PC-3 (cell line): ENCODE data around the gene NRM. TPM values are rescaled to one million over a fixed set of nuclear protein-coding genes. Genes with fewer than 3 reads are reported as not detected.
"Not testable (repeated sequence)": the region's sequence is repeated elsewhere in the genome, so short reads cannot be mapped to it uniquely, and the experiment has no call there.

Experiments
- ATAC-seq: fragments of 200-7000 bp; cut with Tn5 transposase; 2 replicates; pipeline ENCODE4 v1.9.1; 2020; ENCODE audit warnings: mild to moderate bottlenecking, moderate library complexity
- BruUV-seq: library from RNA; stranded (reverse); fragments of 400-500 nt; replicated peaks from 2 replicates; lab custom pipeline; 2021; lab: Mats Ljungman, UMichigan
- CTCF ChIA-PET: fragments of 300-600 bp; sonication (Branson Sonifier 250); formaldehyde crosslinking; loops from one replicate; lab custom pipeline; 2022; ENCODE audit warnings: antibody characterized with exemption; lab: Charles Lee
- POLR2A ChIA-PET: fragments of 300-600 bp; sonication (Branson Sonifier 250); formaldehyde crosslinking; loops from one replicate; lab custom pipeline; 2022; ENCODE audit warnings: antibody characterized with exemption; ENCODE audit not compliant: unreplicated experiment; lab: Charles Lee
- DNase-seq: peaks from one replicate; pipeline ENCODE4 v3.0.0-alpha.2; 2015
- H2AFZ ChIP-seq: fragments of 300-600 bp; sonication (generic); 2 replicates; pipeline ENCODE4 v1.6.0; 2016; ENCODE audit warnings: antibody characterized with exemption, low read length
- H3F3A ChIP-seq: fragments of 300-600 bp; sonication (generic); one replicate; pipeline ENCODE4 v1.6.0; 2017; ENCODE audit warnings: antibody characterized with exemption, low read length, control low read depth, mild to moderate bottlenecking; ENCODE audit not compliant: unreplicated experiment
- H3K27ac ChIP-seq: fragments of 300-600 bp; sonication (generic); 2 replicates; pipeline ENCODE4 v1.5.1; 2016; ENCODE audit warnings: mild to moderate bottlenecking, low read length
- H3K27me3 ChIP-seq: fragments of 300-600 bp; sonication (generic); 2 replicates; pipeline ENCODE4 v1.6.1; 2016; ENCODE audit warnings: low read length, mixed read lengths
- H3K36me3 ChIP-seq: fragments of 300-600 bp; sonication (generic); 2 replicates; pipeline ENCODE4 v1.6.1; 2016; ENCODE audit warnings: low read depth, mixed run types, low read length, mixed read lengths
- H3K4me1 ChIP-seq: fragments of 300-600 bp; sonication (generic); 2 replicates; pipeline ENCODE4 v1.5.1; 2016; ENCODE audit warnings: low read length; ENCODE audit not compliant: insufficient read depth
- H3K4me2 ChIP-seq: fragments of 300-600 bp; sonication (generic); 2 replicates; pipeline ENCODE4 v1.6.0; 2016; ENCODE audit warnings: low read length
- H3K4me3 ChIP-seq: fragments of 300-600 bp; sonication (generic); 2 replicates; pipeline ENCODE4 v1.5.1; 2016; ENCODE audit warnings: mild to moderate bottlenecking, low read length, mixed read lengths
- H3K79me2 ChIP-seq: fragments of 300-600 bp; sonication (generic); 2 replicates; pipeline ENCODE4 v1.6.1; 2017; ENCODE audit warnings: low read length, mixed read lengths
- H3K9ac ChIP-seq: fragments of 300-600 bp; sonication (generic); 2 replicates; pipeline ENCODE4 v1.6.0; 2016; ENCODE audit warnings: mild to moderate bottlenecking, low read length
- H3K9me2 ChIP-seq: fragments of 300-600 bp; sonication (generic); replicated peaks from 2 replicates; pipeline ENCODE4 v1.6.1; 2016; ENCODE audit warnings: mixed run types, low read length, mixed read lengths
- H3K9me3 ChIP-seq: fragments of 300-600 bp; sonication (generic); 2 replicates; pipeline ENCODE4 v1.6.1; 2016; ENCODE audit warnings: low read length, mixed read lengths
- H4K20me1 ChIP-seq: fragments of 300-600 bp; sonication (generic); 2 replicates; pipeline ENCODE4 v1.6.1; 2016; ENCODE audit warnings: low read length, mixed read lengths
- CTCF ChIP-seq: fragments of 300-600 bp; sonication (generic); conservative IDR thresholded peaks from 2 replicates; pipeline ENCODE4 v1.5.1; 2017; ENCODE audit warnings: antibody characterized with exemption, low read depth, mild to moderate bottlenecking, low read length
- EZH2 ChIP-seq: fragments of 300-600 bp; sonication (generic); IDR thresholded peaks from one replicate; pipeline ENCODE4 v1.6.1; 2017; ENCODE audit warnings: antibody characterized with exemption, mild to moderate bottlenecking, low read length; ENCODE audit not compliant: unreplicated experiment
- EZH2phosphoT487 ChIP-seq: fragments of 300-600 bp; sonication (generic); IDR thresholded peaks from 2 replicates; pipeline ENCODE4 v1.6.1; 2018; ENCODE audit warnings: mild to moderate bottlenecking, antibody characterized with exemption, low read length, borderline replicate concordance
- intact Hi-C: fragments of 100-400 bp; cut with micrococcal nuclease; formaldehyde crosslinking; loops from 2 replicates; pipeline ENCODE4 v1.9.0; 2023
- total RNA-seq: library from RNA; depleted of rRNA; stranded (reverse); fragments of >200 nt; gene quantifications from 2 replicates; pipeline ENCODE4 v1.2.3, GENCODE V29; 2014

Gene NRM
- total RNA-seq, 1 experiment from 2014 or later: 8.5 TPM

DNA sequence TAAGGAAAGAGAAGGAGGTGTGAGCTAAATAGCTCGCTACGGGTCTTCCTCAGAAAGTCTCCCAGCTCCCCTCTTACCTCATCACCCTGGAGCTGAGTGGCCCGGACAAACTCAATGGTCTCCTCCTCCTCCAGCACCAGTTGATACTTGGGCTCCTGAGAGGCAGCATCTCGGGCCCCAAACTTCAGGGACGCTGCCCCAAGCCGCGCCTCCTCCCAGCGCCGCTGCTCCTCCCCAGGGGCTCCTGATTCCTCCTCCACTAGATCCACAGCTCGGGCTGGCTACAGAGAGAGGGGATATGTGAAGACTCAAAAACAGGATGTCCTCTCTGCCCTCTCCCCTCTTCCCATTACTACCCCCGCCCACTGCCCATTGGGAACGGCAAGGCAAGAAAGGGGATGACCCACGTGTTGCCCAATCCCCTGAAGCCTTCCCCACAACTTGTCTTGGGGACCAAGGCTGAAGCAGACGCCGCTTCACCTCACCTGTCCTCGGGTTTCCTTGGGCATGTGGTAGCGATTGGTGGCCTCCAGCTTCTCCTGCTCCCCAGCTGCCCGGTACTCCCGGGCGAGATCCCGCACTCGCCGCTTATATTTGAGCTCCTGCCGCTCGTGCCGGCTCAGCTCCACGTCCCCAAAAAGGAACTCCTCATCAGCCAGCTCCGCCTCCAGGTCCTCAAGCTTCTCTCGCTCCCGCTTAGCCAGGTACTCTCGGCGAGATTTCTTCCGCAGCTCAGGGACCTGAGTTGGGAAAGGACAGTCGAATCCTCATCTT, 25.6 kb downstream of the NRM start:
- peaks cover 43% of the 10 kb centered on the region for H3K36me3 ChIP-seq
- ATAC-seq: no peak
- no peaks in the 10 kb centered on the region for H4K20me1 ChIP-seq
- intact Hi-C loops: no loop called here
- DNase-seq: no peak
- H3K9me2 ChIP-seq: no peaks in the 10 kb centered on the region
- no peak overlapping the region for H3K4me3 ChIP-seq
- TF ChIP-seq EZH2phosphoT487: no peak
- TF ChIP-seq EZH2: no peak
- TF ChIP-seq CTCF: no peak
- TSS peak; percentile 38 for BruUV-seq
- H3K27ac ChIP-seq: no peak overlapping the region
- no peak overlapping the region for H3K4me2 ChIP-seq
- CTCF ChIA-PET: no interaction called here
- POLR2A ChIA-PET: no interaction called here
- H3F3A ChIP-seq: no peaks in the 10 kb centered on the region
- no peaks in the 10 kb centered on the region for H3K27me3 ChIP-seq
- no peaks in the 10 kb centered on the region for H3K79me2 ChIP-seq
- no peak overlapping the region for H2AFZ ChIP-seq
- no peaks in the 10 kb centered on the region for H3K4me1 ChIP-seq
- H3K9ac ChIP-seq: no peak overlapping the region
- H3K9me3 ChIP-seq: no peaks in the 10 kb centered on the region

GRCh38 chr6:30657922-30658321, 32.9 kb downstream of the NRM start:
- ATAC-seq, POLR2A ChIA-PET, H2AFZ ChIP-seq, H3K79me2 ChIP-seq, intact Hi-C loops, H3K4me2 ChIP-seq, H3K27ac ChIP-seq, H3K4me3 ChIP-seq, H3K9me3 ChIP-seq, DNase-seq, H3K9me2 ChIP-seq, H3K9ac ChIP-seq, H3F3A ChIP-seq, BruUV-seq, CTCF ChIA-PET, H3K27me3 ChIP-seq, H4K20me1 ChIP-seq, H3K4me1 ChIP-seq: not testable (repeated sequence)
- H3K36me3 ChIP-seq: peaks cover 45% of the 10 kb centered on the region

DNA sequence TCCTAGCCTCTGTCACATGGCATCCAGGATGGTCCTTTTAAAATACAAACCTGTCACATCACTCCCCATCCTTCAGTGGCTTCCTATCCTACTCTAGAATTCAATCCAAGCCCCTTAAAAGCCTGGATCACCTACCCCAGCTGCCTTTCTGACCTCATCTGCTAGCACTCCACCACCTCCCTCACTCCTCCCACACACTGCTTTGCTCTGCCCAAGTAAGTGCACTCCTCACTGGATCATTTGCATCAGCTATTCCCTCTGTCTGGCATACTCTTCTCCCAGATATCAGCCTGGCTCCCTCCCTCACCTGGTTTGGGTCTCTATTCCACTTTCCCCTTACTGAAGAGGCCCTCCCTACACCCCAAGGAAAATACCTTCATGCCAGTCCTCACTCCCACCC, 33.3 kb downstream of the NRM start:
- no peak overlapping the region for H2AFZ ChIP-seq
- BruUV-seq: no TSS peak
- intact Hi-C loops: no loop called here
- H3K9me3 ChIP-seq: no peaks in the 10 kb centered on the region
- peaks cover 45% of the 10 kb centered on the region for H3K36me3 ChIP-seq
- POLR2A ChIA-PET: no interaction called here
- H3K4me2 ChIP-seq: no peak overlapping the region
- H3K9ac ChIP-seq: no peak overlapping the region
- no peak overlapping the region for H3K4me3 ChIP-seq
- no peaks in the 10 kb centered on the region for H3K9me2 ChIP-seq
- no peaks in the 10 kb centered on the region for H4K20me1 ChIP-seq
- DNase-seq: no peak
- TF ChIP-seq EZH2phosphoT487 (no peak), EZH2 (no peak), CTCF (no peak)
- no peaks in the 10 kb centered on the region for H3K27me3 ChIP-seq
- no peak overlapping the region for H3K27ac ChIP-seq
- CTCF ChIA-PET: no interaction called here
- H3F3A ChIP-seq: no peaks in the 10 kb centered on the region
- ATAC-seq: no peak
- no peaks in the 10 kb centered on the region for H3K4me1 ChIP-seq
- no peaks in the 10 kb centered on the region for H3K79me2 ChIP-seq
